ENCODE measurements around the gene GRK5. TPM values are rescaled to one million over a fixed set of nuclear protein-coding genes. Genes with fewer than 3 reads are reported as not detected.
A peak's percentile ranks its signal among the peaks of the same experiment; 100 is the strongest.

Gene GRK5
- total RNA-seq, 2 donors from 2014 or later = 4.8 to 10.6 TPM

GRCh38 chr10:119365773-119366599 is 158.6 kb downstream of the GRK5 start:
- Histone ChIP-seq H3K4me3 (no peak overlapping the region), H3K36me3 (no peaks in the 10 kb centered on the region), H3K27ac (no peak overlapping the region), H3K9me3 (no peaks in the 10 kb centered on the region), H3K4me1 (replicated peaks) (no peaks in the 10 kb centered on the region), H3K27me3 (replicated peaks; ENCODE audit: insufficient read depth) (no peaks in the 10 kb centered on the region)
- no peak for DNase-seq (ENCODE audit: low spot score)
- WGBS = 71% methylated on average over 12 of the region's 12 CpGs
- TF ChIP-seq POLR2A (IDR thresholded peaks at IDR 0.05) (no peak), POLR2AphosphoS5 (IDR thresholded peaks at IDR 0.05) (no peak), CTCF (IDR thresholded peaks at IDR 0.05) (no peak)
- intact Hi-C loops (cut with DNase I) = no loop called here

GRCh38 chr10:119367841-119368549 is 160.6 kb downstream of the GRK5 start:
- WGBS = 95% methylated on average over 20 of the region's 21 CpGs
- intact Hi-C loops (cut with DNase I) = no loop called here
- no peak overlapping the region for H3K27ac ChIP-seq
- no peaks in the 10 kb centered on the region for H3K9me3 ChIP-seq
- H3K36me3 ChIP-seq = no peaks in the 10 kb centered on the region
- no peak for DNase-seq (ENCODE audit: low spot score)
- TF ChIP-seq POLR2A (IDR thresholded peaks at IDR 0.05) = no peak
- no peak for TF ChIP-seq POLR2AphosphoS5 (IDR thresholded peaks at IDR 0.05)
- TF ChIP-seq CTCF (IDR thresholded peaks at IDR 0.05) = no peak
- no peak overlapping the region for H3K4me3 ChIP-seq
- H3K4me1 ChIP-seq (replicated peaks) = no peaks in the 10 kb centered on the region
- H3K27me3 ChIP-seq (replicated peaks; ENCODE audit: insufficient read depth) = no peaks in the 10 kb centered on the region

- H3K9me3 ChIP-seq = no peaks in the 10 kb centered on the region
- TF ChIP-seq CTCF (IDR thresholded peaks at IDR 0.05) (no peak), POLR2AphosphoS5 (IDR thresholded peaks at IDR 0.05) (no peak), POLR2A (IDR thresholded peaks at IDR 0.05) (no peak)
- WGBS = 72% methylated on average over 8 of the region's 8 CpGs
- no peaks in the 10 kb centered on the region for H3K27me3 ChIP-seq (replicated peaks; ENCODE audit: insufficient read depth)
- DNase-seq (ENCODE audit: low spot score) = no peak
- H3K36me3 ChIP-seq = no peaks in the 10 kb centered on the region
- H3K4me3 ChIP-seq = no peak overlapping the region
- intact Hi-C loops (cut with DNase I) = no loop called here
- H3K4me1 ChIP-seq (replicated peaks) = no peaks in the 10 kb centered on the region
- peak overlapping the region in 1 of 2 donors; percentile 63 for H3K27ac ChIP-seq
These were observed 161.2 kb downstream of the GRK5 start for GRCh38 chr10:119368581-119368980.

- TF ChIP-seq POLR2AphosphoS5 (IDR thresholded peaks at IDR 0.05) (no peak), POLR2A (IDR thresholded peaks at IDR 0.05) (no peak), CTCF (IDR thresholded peaks at IDR 0.05) (no peak)
- WGBS = 79% methylated on average over 21 of the region's 21 CpGs
- DNase-seq (ENCODE audit: low spot score) = no peak
- intact Hi-C loops (cut with DNase I) = no loop called here
- Histone ChIP-seq H3K27ac (peak overlapping the region; percentile 63 to 64), H3K36me3 (no peaks in the 10 kb centered on the region), H3K27me3 (replicated peaks; ENCODE audit: insufficient read depth) (no peaks in the 10 kb centered on the region), H3K9me3 (no peaks in the 10 kb centered on the region), H3K4me3 (no peak overlapping the region), H3K4me1 (replicated peaks) (no peaks in the 10 kb centered on the region)
These were observed 161.9 kb downstream of the GRK5 start for GRCh38 chr10:119368991-119369869.

All from prostate gland (tissue), 2 donors.